Vagina (tissue), 2 donors: ENCODE data around the gene PODXL2. TPM values are rescaled to one million over a fixed set of nuclear protein-coding genes. Genes with fewer than 3 reads are reported as not detected.
A peak's percentile ranks its signal among the peaks of the same experiment; 100 is the strongest.

Source experiments
- DNase-seq, 2 donors: peaks; one replicate each; pipeline ENCODE4 v3.0.0-alpha.2; 2017; ENCODE audit errors: extremely low spot score in 2 of 2
- H3K27ac ChIP-seq: fragments of 200-600 bp; sonication (generic); one replicate; pipeline ENCODE4 v1.5.1; 2019
- H3K27me3 ChIP-seq: fragments of 200-600 bp; sonication (generic); one replicate; pipeline ENCODE4 v1.5.1; 2019
- H3K36me3 ChIP-seq, 2 donors: fragments of 200-600 bp; sonication (generic); one replicate each; pipeline ENCODE4 v1.5.1; 2017 to 2019
- H3K4me1 ChIP-seq: fragments of 200-600 bp; sonication (generic); one replicate; pipeline ENCODE4 v1.5.1; 2019
- H3K4me3 ChIP-seq, 2 donors: fragments of 200-600 bp; sonication (generic); 1 replicate in 1 of 2; 2 replicates in 1 of 2; pipeline ENCODE4 v1.5.1; 2016 to 2019
- H3K9me3 ChIP-seq: fragments of 200-600 bp; sonication (generic); one replicate; pipeline ENCODE4 v1.5.1; 2019
- POLR2A ChIP-seq, 2 donors: fragments of 450-650 bp; IDR thresholded peaks; one replicate each; pipeline ENCODE4 v1.6.1; 2017; ENCODE audit warnings: antibody characterized with exemption in 2 of 2, mild to moderate bottlenecking in 2 of 2, moderate library complexity in 2 of 2
- POLR2AphosphoS5 ChIP-seq, 2 donors: sonication (generic); formaldehyde crosslinking; IDR thresholded peaks; one replicate each; pipeline ENCODE4 v1.9.0; 2017; ENCODE audit warnings: antibody characterized with exemption in 2 of 2, mild to moderate bottlenecking in 2 of 2, low read depth in 1 of 2; ENCODE audit not compliant: insufficient read depth in 1 of 2
- intact Hi-C: fragments of 100-400 bp; cut with DNase I; formaldehyde crosslinking; loops from one replicate; pipeline ENCODE4 v1.15.1; 2023
- total RNA-seq: library from RNA; depleted of rRNA; stranded (reverse); fragments of >200 nt; gene quantifications from one replicate; pipeline ENCODE4 v1.2.3, GENCODE V29; 2016
- TF ChIP-seq, protein P1 (sequence below), 3 experiments: fragments of 450-650 bp in 2 of 3; fragments of 200-600 bp in 1 of 3; sonication (generic) in 1 of 3; IDR thresholded peaks; one replicate each; pipeline ENCODE4 v1.5.1; 2017 to 2019; ENCODE audit warnings: antibody characterized with exemption in 3 of 3, mild to moderate bottlenecking in 2 of 3, moderate library complexity in 2 of 3

The PODXL2 gene
- total RNA-seq, 1 donor from 2014 or later = 2.9 TPM

DNA sequence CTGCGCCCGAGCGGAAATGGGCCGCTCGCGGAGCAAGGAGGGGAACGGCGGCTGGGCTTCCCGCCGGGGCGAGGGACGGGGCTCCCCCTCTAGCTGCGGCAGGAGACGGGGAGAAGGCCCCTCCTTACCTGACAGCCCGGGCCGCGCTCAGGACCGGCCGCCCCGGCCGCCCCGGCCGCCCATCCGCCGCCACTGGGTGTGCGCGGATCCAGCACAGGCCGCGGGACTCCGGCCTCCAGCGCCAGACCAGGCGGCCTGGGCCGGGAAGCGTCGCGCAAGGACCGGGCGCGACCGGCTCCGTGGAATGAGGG lies 38.7 kb upstream of the PODXL2 start:
- Histone ChIP-seq H3K4me1 (peaks cover 53% of the 10 kb centered on the region), H3K36me3 (no peaks in the 10 kb centered on the region), H3K27ac (peak overlapping the region; percentile 95), H3K4me3 (peak overlapping the region; percentile 75 to 95), H3K27me3 (no peaks in the 10 kb centered on the region), H3K9me3 (no peaks in the 10 kb centered on the region)
- no peak for DNase-seq
- intact Hi-C loops = no loop called here
- TF ChIP-seq POLR2AphosphoS5 (IDR thresholded peaks at IDR 0.05; ENCODE audit: insufficient read depth in 1 of 2, low read depth in 1 of 2) (no peak), POLR2A (IDR thresholded peaks at IDR 0.05) (no peak)
- TF ChIP-seq, protein P1, sequence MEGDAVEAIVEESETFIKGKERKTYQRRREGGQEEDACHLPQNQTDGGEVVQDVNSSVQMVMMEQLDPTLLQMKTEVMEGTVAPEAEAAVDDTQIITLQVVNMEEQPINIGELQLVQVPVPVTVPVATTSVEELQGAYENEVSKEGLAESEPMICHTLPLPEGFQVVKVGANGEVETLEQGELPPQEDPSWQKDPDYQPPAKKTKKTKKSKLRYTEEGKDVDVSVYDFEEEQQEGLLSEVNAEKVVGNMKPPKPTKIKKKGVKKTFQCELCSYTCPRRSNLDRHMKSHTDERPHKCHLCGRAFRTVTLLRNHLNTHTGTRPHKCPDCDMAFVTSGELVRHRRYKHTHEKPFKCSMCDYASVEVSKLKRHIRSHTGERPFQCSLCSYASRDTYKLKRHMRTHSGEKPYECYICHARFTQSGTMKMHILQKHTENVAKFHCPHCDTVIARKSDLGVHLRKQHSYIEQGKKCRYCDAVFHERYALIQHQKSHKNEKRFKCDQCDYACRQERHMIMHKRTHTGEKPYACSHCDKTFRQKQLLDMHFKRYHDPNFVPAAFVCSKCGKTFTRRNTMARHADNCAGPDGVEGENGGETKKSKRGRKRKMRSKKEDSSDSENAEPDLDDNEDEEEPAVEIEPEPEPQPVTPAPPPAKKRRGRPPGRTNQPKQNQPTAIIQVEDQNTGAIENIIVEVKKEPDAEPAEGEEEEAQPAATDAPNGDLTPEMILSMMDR (IDR thresholded peaks at IDR 0.05) = no peak

DNA sequence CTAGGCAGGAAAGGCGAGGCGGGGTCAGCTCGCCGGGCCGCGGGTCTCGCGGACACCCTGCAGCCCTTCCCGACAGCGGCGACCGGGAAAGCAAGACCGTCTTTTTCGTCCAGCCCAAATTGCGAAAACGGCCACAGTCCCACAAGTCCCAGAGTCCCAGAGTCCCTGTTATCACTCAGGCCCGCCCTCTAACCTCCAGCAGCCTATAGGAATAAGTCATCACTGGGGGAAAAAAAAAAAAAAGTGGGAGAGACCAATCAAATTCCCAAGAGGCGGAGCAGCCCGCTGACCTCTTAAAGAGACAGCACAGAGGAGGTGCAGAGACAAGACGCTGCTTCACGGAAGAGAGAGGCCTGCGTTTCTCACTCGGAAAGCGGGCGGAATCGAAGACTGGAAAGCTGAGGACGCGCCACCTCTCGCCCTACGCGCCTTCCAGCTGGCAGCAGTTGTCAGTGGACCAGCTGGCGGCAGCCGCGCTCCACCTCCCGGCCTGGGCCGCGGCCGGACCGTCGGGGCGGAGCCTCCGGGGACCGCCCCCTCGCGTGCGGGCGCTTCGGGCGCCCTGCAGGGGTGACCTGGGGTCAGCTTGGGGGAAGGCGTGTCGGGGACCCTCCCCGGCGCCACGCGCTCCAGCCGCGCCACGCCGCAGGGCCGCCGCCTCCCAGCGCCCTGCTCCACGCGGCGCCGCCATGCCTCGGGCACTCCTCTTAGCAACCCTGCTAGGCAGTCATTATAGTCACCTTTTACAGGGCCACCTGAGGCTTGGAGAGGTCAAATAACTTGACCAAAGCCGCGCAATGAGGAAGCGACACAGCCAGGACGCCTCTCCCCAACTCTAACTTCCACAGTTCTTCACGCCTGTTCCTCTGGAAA lies 38.2 kb upstream of the PODXL2 start, which contains the start of gene TPRA1:
TPRA1 (minus strand) TSS at position 141 of the 873 bp plus-strand sequence. CDS start 10,587 bp downstream, outside the sequence.
- peak within 1 kb of the TSS; percentile 95 for H3K27ac ChIP-seq
- TF ChIP-seq POLR2AphosphoS5 (IDR thresholded peaks at IDR 0.05; ENCODE audit: insufficient read depth in 1 of 2, low read depth in 1 of 2) = peak; percentile 84 to 87
- TF ChIP-seq POLR2A (IDR thresholded peaks at IDR 0.05) = peak in 1 of 2 donors; percentile 40
- TF ChIP-seq, protein P1 (IDR thresholded peaks at IDR 0.05) = peak in 1 of 3 experiments; percentile 19
- peaks cover 47% of the 10 kb centered on the region for H3K4me1 ChIP-seq
- no peaks in the 10 kb centered on the region for H3K9me3 ChIP-seq
- no peaks in the 10 kb centered on the region for H3K36me3 ChIP-seq
- DNase-seq = peak in 1 of 2 donors; percentile 97
- intact Hi-C loops = no loop called here
- peak within 1 kb of the TSS; percentile 75 to 95 for H3K4me3 ChIP-seq
- no peaks in the 10 kb centered on the region for H3K27me3 ChIP-seq

GRCh38 chr3:127593178-127593577 lies 35.8 kb upstream of the PODXL2 start:
- no peak overlapping the region for H3K27ac ChIP-seq
- H3K36me3 ChIP-seq = no peaks in the 10 kb centered on the region
- H3K4me1 ChIP-seq = peaks cover 24% of the 10 kb centered on the region
- no peak for DNase-seq
- TF ChIP-seq POLR2A (IDR thresholded peaks at IDR 0.05) (no peak), POLR2AphosphoS5 (IDR thresholded peaks at IDR 0.05; ENCODE audit: insufficient read depth in 1 of 2, low read depth in 1 of 2) (no peak)
- TF ChIP-seq, protein P1 (IDR thresholded peaks at IDR 0.05) = no peak
- intact Hi-C loops = no loop called here
- H3K9me3 ChIP-seq = no peaks in the 10 kb centered on the region
- H3K27me3 ChIP-seq = no peaks in the 10 kb centered on the region
- H3K4me3 ChIP-seq = no peak overlapping the region

DNA sequence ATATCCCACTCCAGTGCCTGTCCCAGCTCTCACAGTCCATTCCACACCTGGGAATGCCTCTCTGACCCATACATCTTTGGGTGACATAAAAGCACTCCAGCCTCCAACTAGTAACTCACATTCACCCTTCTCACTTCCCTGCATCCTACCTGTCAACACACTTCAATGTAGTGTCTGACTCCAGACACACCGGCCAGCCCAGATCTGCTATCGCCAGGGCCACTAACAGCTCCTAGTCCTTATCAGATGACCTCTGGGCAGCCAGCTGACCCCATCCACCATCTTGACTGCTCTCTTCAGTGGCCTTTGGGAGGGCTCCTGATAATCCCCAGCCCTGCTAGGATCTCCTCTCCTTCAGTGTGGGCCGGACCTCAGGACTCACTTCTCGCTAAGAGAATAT lies 33.7 kb upstream of the PODXL2 start:
- Histone ChIP-seq H3K27me3 (no peaks in the 10 kb centered on the region), H3K4me1 (peaks cover 18% of the 10 kb centered on the region), H3K4me3 (no peak overlapping the region), H3K27ac (no peak overlapping the region), H3K9me3 (no peaks in the 10 kb centered on the region), H3K36me3 (no peaks in the 10 kb centered on the region)
- TF ChIP-seq, protein P1 (IDR thresholded peaks at IDR 0.05) = no peak
- TF ChIP-seq POLR2A (IDR thresholded peaks at IDR 0.05) (no peak), POLR2AphosphoS5 (IDR thresholded peaks at IDR 0.05; ENCODE audit: insufficient read depth in 1 of 2, low read depth in 1 of 2) (no peak)
- intact Hi-C loops = no loop called here
- no peak for DNase-seq
